Common myeloid progenitor, CD34-positive (primary cell): Measurements from ENCODE around the gene FAM181A.

Source experiments
- CTCF ChIA-PET: fragments of 350-600 bp; sonication (Branson Sonifier 250); formaldehyde crosslinking; loops from one replicate; lab custom pipeline; 2021; ENCODE audit warnings: antibody characterized with exemption; lab: Charles Lee
- POLR2A ChIA-PET: fragments of 350-600 bp; sonication (Branson Sonifier 250); formaldehyde crosslinking; loops from one replicate; lab custom pipeline; 2021; ENCODE audit warnings: antibody characterized with exemption; lab: Charles Lee
- DNase-seq, 3 donors: peaks; one replicate each; pipeline versions ENCODE4 v3.0.0 to v3.0.0-alpha.2; 2013
- H3K27ac ChIP-seq, 2 experiments: 1 replicate in 1 of 2; 2 replicates in 1 of 2; pipeline ENCODE4 v1.7.0; 2013; ENCODE audit warnings: inconsistent platforms in 2 of 2, low read length in 2 of 2, mild to moderate bottlenecking in 2 of 2, low read depth in 1 of 2, moderate library complexity in 1 of 2; ENCODE audit not compliant: severe bottlenecking in 2 of 2, insufficient read depth in 1 of 2, poor library complexity in 1 of 2
- H3K27me3 ChIP-seq, 5 experiments: replicated peaks in 2 of 5; 1 replicate in 3 of 5; 2 replicates in 2 of 5; pipeline versions ENCODE4 v1.6.1 to v1.7.0; 2013; ENCODE audit warnings: low read length in 4 of 5, mild to moderate bottlenecking in 2 of 5, moderate library complexity in 2 of 5, inconsistent platforms in 1 of 5; ENCODE audit not compliant: insufficient read depth in 5 of 5, control insufficient read depth in 4 of 5
- H3K36me3 ChIP-seq, 4 experiments: 1 replicate in 2 of 4; 2 replicates in 2 of 4; pipeline versions ENCODE4 v1.6.1 to v1.7.0; 2013; ENCODE audit warnings: low read length in 3 of 4, control low read depth in 1 of 4, mild to moderate bottlenecking in 1 of 4; ENCODE audit not compliant: control insufficient read depth in 4 of 4, insufficient read depth in 4 of 4
- H3K4me1 ChIP-seq, 4 experiments: 1 replicate in 3 of 4; 2 replicates in 1 of 4; pipeline versions ENCODE4 v1.6.1 to v1.7.1; 2013; ENCODE audit warnings: low read length in 3 of 4, mild to moderate bottlenecking in 3 of 4, control low read depth in 1 of 4, inconsistent platforms in 1 of 4, moderate library complexity in 1 of 4; ENCODE audit not compliant: control insufficient read depth in 4 of 4, insufficient read depth in 4 of 4; ENCODE audit errors: control extremely low read depth in 1 of 4
- H3K4me3 ChIP-seq, 7 experiments: 1 replicate in 4 of 7; 2 replicates in 3 of 7; pipeline versions ENCODE4 v1.5.1 to v1.7.0; 2013; ENCODE audit warnings: mild to moderate bottlenecking in 7 of 7, low read length in 6 of 7, moderate library complexity in 6 of 7, inconsistent platforms in 2 of 7, low read depth in 2 of 7, control low read depth in 1 of 7; ENCODE audit not compliant: insufficient read depth in 4 of 7, control insufficient read depth in 1 of 7; ENCODE audit errors: extremely low read depth in 1 of 7
- H3K9me3 ChIP-seq, 5 experiments: 1 replicate in 4 of 5; 2 replicates in 1 of 5; pipeline versions ENCODE4 v1.6.1 to v1.7.1; 2013; ENCODE audit warnings: low read length in 4 of 5, mild to moderate bottlenecking in 2 of 5, inconsistent platforms in 1 of 5, low read depth in 1 of 5, moderate library complexity in 1 of 5; ENCODE audit not compliant: control insufficient read depth in 4 of 5, insufficient read depth in 2 of 5; ENCODE audit errors: control extremely low read depth in 1 of 5
- WGBS: methylation state at CpG from one replicate; pipeline ENCODE4 v1.1.5; 2013; ENCODE audit not compliant: insufficient coverage; 5-methylcytosine and 5-hydroxymethylcytosine counted together

FAM181A gene

GRCh38 chr14:93949511-93950075 lies 22.4 kb downstream of the FAM181A start:
- Histone ChIP-seq H3K27ac (no peak overlapping the region), H3K27me3 (no peaks in the 10 kb centered on the region), H3K4me3 (no peak overlapping the region), H3K9me3 (no peaks in the 10 kb centered on the region), H3K4me1 (peaks cover 0 to 21% (median 18%) of the 10 kb centered on the region in 4 experiments), H3K36me3 (no peaks in the 10 kb centered on the region)
- CTCF ChIA-PET: interaction anchor here (8.0 to 22.3 kb wide), 2 partner anchors 10 to 23 kb away, joined by 94 to 632 read pairs; partner anchors contain the start of gene ASB2
- DNase-seq: no peak
- 94% methylated on average over 13 of the region's 13 CpGs for WGBS
- POLR2A ChIA-PET: no interaction called here

- H3K36me3 ChIP-seq: no peaks in the 10 kb centered on the region
- peaks cover 1 to 36% (median 32%) of the 10 kb centered on the region in 4 experiments for H3K4me1 ChIP-seq
- CTCF ChIA-PET: interaction anchor here (8.0 to 22.3 kb wide), 2 partner anchors 12 to 22 kb away, joined by 94 to 632 read pairs; partner anchors contain the start of gene ASB2
- H3K4me3 ChIP-seq: no peak overlapping the region
- no peaks in the 10 kb centered on the region for H3K9me3 ChIP-seq
- H3K27me3 ChIP-seq: no peaks in the 10 kb centered on the region
- 88% methylated on average over 18 of the region's 20 CpGs for WGBS
- H3K27ac ChIP-seq: no peak overlapping the region
- POLR2A ChIA-PET: no interaction called here
- no peak for DNase-seq
Measured at GRCh38 chr14:93950948-93951634, 23.9 kb downstream of the FAM181A start.

GRCh38 chr14:93951635-93952540 lies 24.7 kb downstream of the FAM181A start:
- WGBS: 97% methylated on average over 5 of the region's 7 CpGs
- CTCF ChIA-PET: interaction anchor here (1.4 to 22.3 kb wide), 4 partner anchors 12 to 51 kb away, joined by 3 to 632 read pairs (median 49); partner anchors contain the start of gene ASB2
- H3K4me3 ChIP-seq: no peak overlapping the region
- no peak for DNase-seq
- H3K9me3 ChIP-seq: no peaks in the 10 kb centered on the region
- H3K4me1 ChIP-seq: peaks cover 2 to 44% (median 40%) of the 10 kb centered on the region in 4 experiments
- H3K27me3 ChIP-seq: no peaks in the 10 kb centered on the region
- no peaks in the 10 kb centered on the region for H3K36me3 ChIP-seq
- H3K27ac ChIP-seq: no peak overlapping the region
- POLR2A ChIA-PET: interaction anchor here (1.4 kb wide), 1 partner anchor 10 kb away, joined by 4 read pairs; no protein-coding TSS in a partner anchor

- Histone ChIP-seq H3K27me3 (no peaks in the 10 kb centered on the region), H3K9me3 (no peaks in the 10 kb centered on the region), H3K36me3 (no peaks in the 10 kb centered on the region), H3K27ac (no peak overlapping the region), H3K4me3 (no peak overlapping the region), H3K4me1 (peaks cover 2 to 54% (median 49%) of the 10 kb centered on the region in 4 experiments)
- no peak for DNase-seq
- POLR2A ChIA-PET: interaction anchor here (1.4 kb wide), 1 partner anchor 9 kb away, joined by 4 read pairs; no protein-coding TSS in a partner anchor
- CTCF ChIA-PET: interaction anchor here (0.7 to 22.3 kb wide), 7 partner anchors 13 to 223 kb away, joined by 3 to 632 read pairs (median 4); partner anchors contain the start of gene ASB2
- WGBS: 52% methylated on average over 3 of the region's 3 CpGs
Measured at GRCh38 chr14:93952829-93953228, 25.7 kb downstream of the FAM181A start.

- CTCF ChIA-PET: interaction anchor here (0.7 to 22.3 kb wide), 7 partner anchors 14 to 222 kb away, joined by 3 to 632 read pairs (median 4); partner anchors contain the start of gene ASB2
- Histone ChIP-seq H3K27ac (no peak overlapping the region), H3K4me1 (peaks cover 2 to 58% (median 54%) of the 10 kb centered on the region in 4 experiments), H3K27me3 (no peaks in the 10 kb centered on the region), H3K9me3 (no peaks in the 10 kb centered on the region), H3K36me3 (no peaks in the 10 kb centered on the region), H3K4me3 (no peak overlapping the region)
- 56% methylated on average over 14 of the region's 14 CpGs for WGBS
- POLR2A ChIA-PET: interaction anchor here (1.4 kb wide), 1 partner anchor 9 kb away, joined by 4 read pairs; no protein-coding TSS in a partner anchor
- no peak for DNase-seq
Measured at GRCh38 chr14:93953263-93953662, 26.1 kb downstream of the FAM181A start.

- H3K27ac ChIP-seq: no peak overlapping the region
- DNase-seq: no peak
- CTCF ChIA-PET: interaction anchor here (0.7 to 22.3 kb wide), 6 partner anchors 14 to 221 kb away, joined by 3 to 632 read pairs (median 4); partner anchors contain the start of gene ASB2
Measured at GRCh38 chr14:93953739-93954515, 26.8 kb downstream of the FAM181A start.

More at GRCh38 chr14:93953739-93954515, 26.8 kb downstream of the FAM181A start:
- H3K27me3 ChIP-seq: no peaks in the 10 kb centered on the region
- WGBS: 96% methylated on average over 14 of the region's 18 CpGs
- peaks cover 2 to 64% (median 60%) of the 10 kb centered on the region in 4 experiments for H3K4me1 ChIP-seq
- no peak overlapping the region for H3K4me3 ChIP-seq
- H3K9me3 ChIP-seq: no peaks in the 10 kb centered on the region
- no peaks in the 10 kb centered on the region for H3K36me3 ChIP-seq
- POLR2A ChIA-PET: no interaction called here
